ENCODE measurements around the gene PCDHGA1.
"Not testable (repeated sequence)": the region's sequence is repeated elsewhere in the genome, so short reads cannot be mapped to it uniquely, and the experiment has no call there.

GRCh38 chr5:141414548-141415274 lies 84.4 kb downstream of the PCDHGA1 start:
- TF ChIP-seq, protein P1, sequence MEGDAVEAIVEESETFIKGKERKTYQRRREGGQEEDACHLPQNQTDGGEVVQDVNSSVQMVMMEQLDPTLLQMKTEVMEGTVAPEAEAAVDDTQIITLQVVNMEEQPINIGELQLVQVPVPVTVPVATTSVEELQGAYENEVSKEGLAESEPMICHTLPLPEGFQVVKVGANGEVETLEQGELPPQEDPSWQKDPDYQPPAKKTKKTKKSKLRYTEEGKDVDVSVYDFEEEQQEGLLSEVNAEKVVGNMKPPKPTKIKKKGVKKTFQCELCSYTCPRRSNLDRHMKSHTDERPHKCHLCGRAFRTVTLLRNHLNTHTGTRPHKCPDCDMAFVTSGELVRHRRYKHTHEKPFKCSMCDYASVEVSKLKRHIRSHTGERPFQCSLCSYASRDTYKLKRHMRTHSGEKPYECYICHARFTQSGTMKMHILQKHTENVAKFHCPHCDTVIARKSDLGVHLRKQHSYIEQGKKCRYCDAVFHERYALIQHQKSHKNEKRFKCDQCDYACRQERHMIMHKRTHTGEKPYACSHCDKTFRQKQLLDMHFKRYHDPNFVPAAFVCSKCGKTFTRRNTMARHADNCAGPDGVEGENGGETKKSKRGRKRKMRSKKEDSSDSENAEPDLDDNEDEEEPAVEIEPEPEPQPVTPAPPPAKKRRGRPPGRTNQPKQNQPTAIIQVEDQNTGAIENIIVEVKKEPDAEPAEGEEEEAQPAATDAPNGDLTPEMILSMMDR (IDR thresholded peaks at IDR 0.05): not testable (repeated sequence)
- not testable (repeated sequence) for TF ChIP-seq POLR2A (IDR thresholded peaks at IDR 0.05)

Data from body of pancreas (tissue), 4 donors.